Measurements from ENCODE around the gene HLA-DQA1.
"Not testable (repeated sequence)": the region's sequence is repeated elsewhere in the genome, so short reads cannot be mapped to it uniquely, and the experiment has no call there.

Gene HLA-DQA1

DNA sequence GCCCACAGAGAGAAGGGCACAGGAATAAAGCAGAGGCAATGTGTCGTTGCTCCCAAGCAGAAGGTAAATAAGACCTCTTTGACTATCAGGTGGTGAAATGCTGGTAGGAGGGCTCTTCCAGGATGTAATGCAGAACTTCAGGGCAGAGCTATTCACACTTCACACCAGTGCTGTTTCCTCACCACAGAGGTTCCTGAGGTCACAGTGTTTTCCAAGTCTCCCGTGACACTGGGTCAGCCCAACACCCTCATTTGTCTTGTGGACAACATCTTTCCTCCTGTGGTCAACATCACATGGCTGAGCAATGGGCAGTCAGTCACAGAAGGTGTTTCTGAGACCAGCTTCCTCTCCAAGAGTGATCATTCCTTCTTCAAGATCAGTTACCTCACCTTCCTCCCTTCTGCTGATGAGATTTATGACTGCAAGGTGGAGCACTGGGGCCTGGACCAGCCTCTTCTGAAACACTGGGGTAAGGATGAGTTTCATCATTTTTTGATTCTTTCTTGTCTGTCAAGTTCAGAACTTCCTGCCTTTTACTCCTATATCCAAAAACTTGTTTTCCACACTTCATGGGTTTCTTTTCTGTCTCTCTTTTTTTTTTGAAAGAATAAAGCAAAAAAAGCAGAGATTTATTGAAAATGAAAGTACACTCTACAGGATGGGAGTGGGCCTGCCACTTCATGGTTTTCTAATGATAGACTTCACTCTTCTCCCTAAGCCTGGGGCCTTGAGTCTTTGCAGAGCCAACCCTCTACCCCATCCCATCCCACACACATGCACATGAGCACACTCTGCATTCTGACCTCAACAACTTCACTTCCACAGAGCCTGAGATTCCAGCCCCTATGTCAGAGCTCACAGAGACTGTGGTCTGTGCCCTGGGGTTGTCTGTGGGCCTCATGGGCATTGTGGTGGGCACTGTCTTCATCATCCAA lies 4.8 kb downstream of the HLA-DQA1 start:
- not testable (repeated sequence) for H3K9me3 ChIP-seq (ENCODE audit: low read length); H3K4me3 ChIP-seq (ENCODE audit: low read depth in 1 of 2, low read length in 2 of 2); H3K27me3 ChIP-seq (ENCODE audit: control insufficient read depth in 1 of 2, insufficient read depth in 2 of 2, low read length in 2 of 2); H3K4me1 ChIP-seq (ENCODE audit: insufficient read depth, low read length); H3K27ac ChIP-seq (ENCODE audit: low read depth, low read length); H3K9ac ChIP-seq (ENCODE audit: low read length); H3K36me3 ChIP-seq (ENCODE audit: insufficient read depth, low read length)

DNA sequence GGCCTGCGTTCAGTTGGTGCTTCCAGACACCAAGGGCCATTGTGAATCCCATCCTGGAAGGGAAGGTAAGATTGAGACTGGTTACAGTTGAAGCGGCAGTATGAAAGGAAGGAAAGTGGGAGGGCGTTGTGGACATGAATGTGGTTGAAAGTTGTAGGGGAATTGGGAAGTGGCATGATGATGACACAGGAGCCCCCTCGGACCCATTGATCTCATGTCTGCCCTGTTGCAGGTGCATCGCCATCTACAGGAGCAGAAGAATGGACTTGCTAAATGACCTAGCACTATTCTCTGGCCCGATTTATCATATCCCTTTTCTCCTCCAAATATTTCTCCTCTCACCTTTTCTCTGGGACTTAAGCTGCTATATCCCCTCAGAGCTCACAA lies 5.5 kb downstream of the HLA-DQA1 start:
- no peaks in the 10 kb centered on the region for H3K4me1 ChIP-seq (ENCODE audit: insufficient read depth, low read length)

DNA sequence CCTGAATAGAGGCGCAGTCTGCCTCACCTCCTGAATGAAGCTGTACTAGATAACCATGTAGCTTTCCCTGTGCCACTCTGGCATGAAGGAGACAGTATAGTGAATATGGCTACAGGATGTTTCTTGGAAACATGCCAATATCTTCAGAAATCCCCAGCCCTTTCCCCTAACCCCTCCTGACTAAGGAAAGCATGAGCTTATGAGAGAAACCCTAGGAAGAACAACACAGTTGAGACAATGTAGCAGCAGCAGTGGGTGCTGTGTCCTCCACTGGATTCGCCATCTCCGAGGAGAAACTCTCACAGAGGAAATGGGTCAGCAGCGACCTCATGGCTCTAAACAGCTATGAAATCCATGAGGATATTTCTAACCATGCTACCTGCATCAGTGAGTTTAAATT lies 6.7 kb downstream of the HLA-DQA1 start:
- Histone ChIP-seq H3K27ac (ENCODE audit: low read depth, low read length) (no peak overlapping the region), H3K4me3 (ENCODE audit: low read depth in 1 of 2, low read length in 2 of 2) (no peak overlapping the region), H3K4me1 (ENCODE audit: insufficient read depth, low read length) (no peaks in the 10 kb centered on the region), H3K27me3 (ENCODE audit: control insufficient read depth in 1 of 2, insufficient read depth in 2 of 2, low read length in 2 of 2) (no peaks in the 10 kb centered on the region), H3K36me3 (ENCODE audit: insufficient read depth, low read length) (no peaks in the 10 kb centered on the region), H3K9ac (ENCODE audit: low read length) (no peak overlapping the region), H3K9me3 (ENCODE audit: low read length) (no peaks in the 10 kb centered on the region)

More for the DNA sequence above, 5.5 kb downstream of the HLA-DQA1 start:
- Histone ChIP-seq H3K4me3 (ENCODE audit: low read depth in 1 of 2, low read length in 2 of 2) (no peak overlapping the region), H3K27me3 (ENCODE audit: control insufficient read depth in 1 of 2, insufficient read depth in 2 of 2, low read length in 2 of 2) (no peaks in the 10 kb centered on the region), H3K27ac (ENCODE audit: low read depth, low read length) (no peak overlapping the region), H3K36me3 (ENCODE audit: insufficient read depth, low read length) (no peaks in the 10 kb centered on the region), H3K9ac (ENCODE audit: low read length) (no peak overlapping the region), H3K9me3 (ENCODE audit: low read length) (no peaks in the 10 kb centered on the region)

DNA sequence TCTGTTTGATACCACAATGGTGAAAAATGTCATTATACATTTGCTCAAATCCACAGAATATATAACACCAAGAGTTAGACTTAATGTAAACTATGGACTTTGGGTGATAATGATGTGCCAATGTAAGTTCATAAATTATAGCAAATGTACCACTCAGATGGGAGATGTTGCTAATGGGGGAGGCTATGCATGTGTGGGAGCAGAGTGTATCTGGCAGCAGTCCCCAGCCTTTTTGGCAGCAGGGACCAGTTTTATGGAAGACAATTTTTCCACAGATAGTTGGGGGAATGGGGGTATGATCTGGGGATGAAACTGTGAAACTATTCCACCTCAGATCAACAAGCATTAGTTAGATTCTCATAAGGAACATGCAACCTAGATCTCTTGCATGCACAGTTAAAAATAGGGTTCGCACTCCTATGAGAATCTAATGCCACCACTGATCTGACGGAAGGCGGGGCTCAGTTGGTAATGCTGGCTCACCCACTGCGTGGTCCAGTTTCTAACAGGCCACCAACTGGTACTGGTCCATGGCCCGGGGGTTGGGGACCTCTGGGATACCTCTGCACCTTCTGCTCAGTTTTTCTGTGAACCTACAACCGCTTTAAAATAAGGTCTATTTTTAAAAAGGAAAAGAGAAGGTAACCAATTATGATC lies 8.0 kb downstream of the HLA-DQA1 start:
- Histone ChIP-seq H3K36me3 (ENCODE audit: insufficient read depth, low read length) (no peaks in the 10 kb centered on the region), H3K4me3 (ENCODE audit: low read depth in 1 of 2, low read length in 2 of 2) (no peak overlapping the region), H3K9ac (ENCODE audit: low read length) (no peak overlapping the region), H3K27me3 (ENCODE audit: control insufficient read depth in 1 of 2, insufficient read depth in 2 of 2, low read length in 2 of 2) (no peaks in the 10 kb centered on the region), H3K27ac (ENCODE audit: low read depth, low read length) (no peak overlapping the region), H3K4me1 (ENCODE audit: insufficient read depth, low read length) (no peaks in the 10 kb centered on the region), H3K9me3 (ENCODE audit: low read length) (no peaks in the 10 kb centered on the region)

DNA sequence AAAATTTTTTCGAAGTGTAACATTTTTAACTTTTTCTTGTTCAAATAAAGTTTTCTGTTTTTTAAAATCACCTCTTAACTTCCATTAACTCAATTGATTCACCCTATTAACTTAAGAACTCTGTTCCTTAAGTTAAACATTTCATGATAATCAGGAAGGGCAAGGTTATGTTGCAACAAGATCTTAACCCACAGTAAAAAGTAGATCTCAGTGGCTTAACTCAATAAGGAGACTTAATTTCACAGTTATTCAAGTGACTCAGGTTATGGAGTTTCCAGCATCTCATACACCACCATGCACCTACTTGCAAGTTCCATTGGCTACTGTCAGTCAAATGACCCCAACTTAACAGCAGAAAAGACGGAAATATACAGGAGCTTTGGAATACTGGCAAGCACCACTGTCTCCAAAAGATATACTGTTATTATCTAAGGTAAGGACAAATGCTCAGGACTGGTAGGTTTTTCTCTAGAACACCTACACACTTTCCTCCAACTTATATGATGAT lies 18.1 kb downstream of the HLA-DQA1 start:
- Histone ChIP-seq H3K27ac (ENCODE audit: low read depth, low read length) (no peak overlapping the region), H3K9ac (ENCODE audit: low read length) (no peak overlapping the region)

DNA sequence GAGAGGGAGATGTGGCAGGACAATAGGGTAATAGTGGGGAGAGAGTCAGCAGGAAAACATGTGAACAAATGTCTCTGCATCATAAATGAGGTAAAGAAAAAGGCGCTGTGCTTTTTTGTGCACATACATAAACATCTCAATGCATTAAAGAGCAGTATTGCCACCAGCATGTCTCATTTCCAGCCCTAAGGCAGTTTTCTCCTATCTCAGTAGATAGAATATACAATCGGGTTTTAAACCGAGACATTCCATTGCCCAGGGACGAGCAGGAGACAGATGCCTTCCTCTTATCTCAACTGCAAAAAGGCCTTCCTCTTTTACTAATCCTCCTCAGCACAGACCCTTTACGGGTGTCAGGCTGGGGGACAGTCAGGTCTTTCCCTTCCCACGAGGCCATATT lies 20.1 kb downstream of the HLA-DQA1 start:
- not testable (repeated sequence) for H3K4me3 ChIP-seq (ENCODE audit: low read depth in 1 of 2, low read length in 2 of 2); H3K27ac ChIP-seq (ENCODE audit: low read depth, low read length); H3K9ac ChIP-seq (ENCODE audit: low read length)

More for the DNA sequence above, 18.1 kb downstream of the HLA-DQA1 start:
- Histone ChIP-seq H3K4me3 (ENCODE audit: low read depth in 1 of 2, low read length in 2 of 2) (no peak overlapping the region), H3K27me3 (ENCODE audit: control insufficient read depth in 1 of 2, insufficient read depth in 2 of 2, low read length in 2 of 2) (no peaks in the 10 kb centered on the region), H3K4me1 (ENCODE audit: insufficient read depth, low read length) (no peaks in the 10 kb centered on the region), H3K36me3 (ENCODE audit: insufficient read depth, low read length) (no peaks in the 10 kb centered on the region), H3K9me3 (ENCODE audit: low read length) (no peaks in the 10 kb centered on the region)

DNA sequence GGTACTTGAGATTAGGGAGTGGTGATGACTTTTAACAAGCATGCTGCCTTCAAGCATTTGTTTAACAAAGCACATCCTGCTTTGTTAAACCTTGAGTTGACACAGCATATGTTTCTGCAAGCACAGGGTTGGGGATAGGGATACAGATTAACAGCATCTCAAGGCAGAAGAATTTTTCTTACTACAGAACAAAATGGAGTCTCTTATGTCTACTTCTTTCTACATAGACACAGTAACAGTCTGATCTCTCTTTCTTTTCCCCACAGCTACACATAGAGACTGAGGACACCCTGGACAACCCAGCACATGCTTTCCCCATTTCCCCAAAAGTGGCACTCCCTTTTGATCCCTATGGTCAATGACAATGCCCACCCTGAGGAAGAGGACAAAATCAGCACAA lies 20.6 kb downstream of the HLA-DQA1 start:
- not testable (repeated sequence) for H3K9me3 ChIP-seq (ENCODE audit: low read length); H3K36me3 ChIP-seq (ENCODE audit: insufficient read depth, low read length); H3K27ac ChIP-seq (ENCODE audit: low read depth, low read length); H3K4me3 ChIP-seq (ENCODE audit: low read depth in 1 of 2, low read length in 2 of 2); H3K4me1 ChIP-seq (ENCODE audit: insufficient read depth, low read length); H3K27me3 ChIP-seq (ENCODE audit: control insufficient read depth in 1 of 2, insufficient read depth in 2 of 2, low read length in 2 of 2); H3K9ac ChIP-seq (ENCODE audit: low read length)

More for the DNA sequence above, 20.1 kb downstream of the HLA-DQA1 start:
- H3K27me3 ChIP-seq (ENCODE audit: control insufficient read depth in 1 of 2, insufficient read depth in 2 of 2, low read length in 2 of 2); H3K36me3 ChIP-seq (ENCODE audit: insufficient read depth, low read length); H3K4me1 ChIP-seq (ENCODE audit: insufficient read depth, low read length); H3K9me3 ChIP-seq (ENCODE audit: low read length): not testable (repeated sequence)

DNA sequence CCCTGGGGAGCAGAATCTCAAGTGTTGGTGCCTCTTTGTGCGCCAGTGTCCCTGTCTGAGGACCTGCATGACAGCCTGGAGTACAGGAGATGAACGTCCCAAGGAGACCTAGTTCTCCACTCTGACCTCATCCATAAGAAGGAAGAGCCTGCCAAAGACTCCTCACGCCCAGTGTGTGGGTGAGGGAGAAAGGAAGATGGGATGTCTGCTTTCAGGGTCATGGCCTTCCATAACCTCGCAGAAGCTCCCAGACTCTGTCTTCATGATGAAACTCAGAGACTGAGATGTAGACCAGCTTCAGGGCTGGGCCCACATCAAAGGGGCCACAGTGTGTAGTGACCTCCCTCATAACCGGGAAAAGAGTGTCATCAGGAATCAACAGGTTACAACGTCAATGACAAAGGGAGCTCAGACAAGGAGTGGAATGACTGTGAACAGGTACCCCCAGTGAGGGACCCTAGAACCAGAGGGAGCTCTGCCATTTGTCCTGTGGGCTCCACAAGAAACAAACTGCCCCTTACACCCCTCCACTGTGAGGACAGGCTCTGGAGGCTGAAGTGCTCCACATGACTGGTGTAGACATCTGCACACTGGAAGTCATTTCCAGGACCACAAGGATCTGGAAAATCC lies 21.2 kb downstream of the HLA-DQA1 start:
- Histone ChIP-seq H3K4me3 (ENCODE audit: low read depth in 1 of 2, low read length in 2 of 2) (no peak overlapping the region), H3K9me3 (ENCODE audit: low read length) (no peaks in the 10 kb centered on the region), H3K27ac (ENCODE audit: low read depth, low read length) (no peak overlapping the region), H3K27me3 (ENCODE audit: control insufficient read depth in 1 of 2, insufficient read depth in 2 of 2, low read length in 2 of 2) (no peaks in the 10 kb centered on the region), H3K9ac (ENCODE audit: low read length) (no peak overlapping the region), H3K36me3 (ENCODE audit: insufficient read depth, low read length) (no peaks in the 10 kb centered on the region), H3K4me1 (ENCODE audit: insufficient read depth, low read length) (no peaks in the 10 kb centered on the region)

DNA sequence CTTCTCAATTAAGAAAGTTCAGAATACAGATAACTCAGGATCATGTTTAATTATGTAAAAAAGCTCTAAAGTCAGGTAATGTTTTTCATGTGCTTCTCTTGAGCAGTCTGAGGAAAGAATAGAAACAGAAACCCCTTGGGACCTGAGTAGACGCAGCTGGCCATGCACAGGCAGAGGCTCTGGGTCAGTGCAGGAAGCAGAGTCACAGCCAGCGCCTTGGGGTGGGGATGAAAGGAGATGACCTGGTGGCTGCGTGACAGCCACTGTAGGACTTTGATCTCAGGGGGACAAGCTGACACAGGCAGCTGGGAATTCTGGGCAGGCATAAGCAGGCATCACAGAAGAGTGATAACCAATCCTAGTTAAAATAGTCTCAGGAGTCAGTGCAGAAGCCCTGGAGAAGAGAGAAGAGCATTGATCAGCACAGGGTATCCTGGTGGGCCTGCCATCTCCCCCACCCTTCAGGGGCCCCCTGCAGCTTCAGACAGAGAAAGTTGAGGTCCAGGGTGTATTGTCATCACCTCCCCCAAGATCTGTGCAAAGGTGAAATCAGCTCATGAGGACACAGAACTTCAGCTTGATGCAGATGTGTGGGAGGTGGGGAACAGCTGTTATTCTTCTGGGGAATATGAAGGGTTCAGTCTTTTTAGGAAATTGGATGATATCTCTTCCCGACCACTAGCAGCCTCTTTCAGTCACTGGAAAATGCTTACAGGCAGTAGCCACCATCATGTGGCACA lies 22.8 kb downstream of the HLA-DQA1 start:
- H3K36me3 ChIP-seq (ENCODE audit: insufficient read depth, low read length) = no peaks in the 10 kb centered on the region
- no peak overlapping the region for H3K9ac ChIP-seq (ENCODE audit: low read length)
- no peaks in the 10 kb centered on the region for H3K4me1 ChIP-seq (ENCODE audit: insufficient read depth, low read length)
- no peaks in the 10 kb centered on the region for H3K27me3 ChIP-seq (ENCODE audit: control insufficient read depth in 1 of 2, insufficient read depth in 2 of 2, low read length in 2 of 2)
- no peak overlapping the region for H3K27ac ChIP-seq (ENCODE audit: low read depth, low read length)
- no peak overlapping the region for H3K4me3 ChIP-seq (ENCODE audit: low read depth in 1 of 2, low read length in 2 of 2)
- no peaks in the 10 kb centered on the region for H3K9me3 ChIP-seq (ENCODE audit: low read length)

DNA sequence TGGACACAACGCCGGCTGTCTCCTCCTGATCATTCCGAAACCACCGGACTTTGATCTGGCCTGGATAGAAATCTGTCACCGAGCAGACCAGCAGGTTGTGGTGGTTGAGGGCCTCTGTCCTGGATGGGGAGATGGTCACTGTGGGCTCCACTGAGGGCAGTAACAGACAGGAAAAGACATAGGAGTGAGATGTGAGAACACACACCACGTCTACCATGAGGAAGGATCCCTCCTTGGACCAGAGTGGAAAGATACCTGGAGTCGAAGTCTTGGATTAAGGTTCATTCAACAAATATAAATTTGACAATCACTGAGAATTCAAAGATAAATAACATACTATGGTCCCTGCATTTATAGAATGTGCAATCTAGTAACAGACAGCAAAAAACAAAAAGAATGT lies 24.9 kb downstream of the HLA-DQA1 start:
- Histone ChIP-seq H3K4me1 (ENCODE audit: insufficient read depth, low read length) (no peaks in the 10 kb centered on the region), H3K36me3 (ENCODE audit: insufficient read depth, low read length) (no peaks in the 10 kb centered on the region), H3K27ac (ENCODE audit: low read depth, low read length) (no peak overlapping the region), H3K27me3 (ENCODE audit: control insufficient read depth in 1 of 2, insufficient read depth in 2 of 2, low read length in 2 of 2) (no peaks in the 10 kb centered on the region), H3K4me3 (ENCODE audit: low read depth in 1 of 2, low read length in 2 of 2) (no peak overlapping the region), H3K9me3 (ENCODE audit: low read length) (no peaks in the 10 kb centered on the region), H3K9ac (ENCODE audit: low read length) (no peak overlapping the region)

DNA sequence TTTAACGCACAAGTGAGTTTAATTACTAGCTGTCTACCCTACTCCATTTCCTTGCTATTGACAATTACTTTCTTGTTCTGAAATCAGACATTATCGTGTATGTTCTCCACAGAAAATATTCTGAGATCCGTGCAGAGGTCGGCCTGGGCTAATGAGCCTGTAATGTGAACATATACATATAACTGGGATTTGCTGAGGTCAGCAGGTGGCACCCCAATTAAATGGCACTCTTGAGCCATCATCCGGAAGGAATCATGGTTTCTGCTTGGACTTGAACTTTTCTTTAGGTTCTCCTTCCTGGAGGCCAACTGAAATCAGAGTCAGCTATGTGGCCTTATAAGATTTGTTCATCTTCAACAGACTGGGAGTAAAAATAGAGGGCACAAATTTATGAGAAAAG lies 25.6 kb downstream of the HLA-DQA1 start:
- H3K27ac ChIP-seq (ENCODE audit: low read depth, low read length) = no peak overlapping the region
- H3K27me3 ChIP-seq (ENCODE audit: control insufficient read depth in 1 of 2, insufficient read depth in 2 of 2, low read length in 2 of 2) = no peaks in the 10 kb centered on the region
- no peak overlapping the region for H3K9ac ChIP-seq (ENCODE audit: low read length)
- H3K4me3 ChIP-seq (ENCODE audit: low read depth in 1 of 2, low read length in 2 of 2) = no peak overlapping the region
- H3K9me3 ChIP-seq (ENCODE audit: low read length) = no peaks in the 10 kb centered on the region
- no peaks in the 10 kb centered on the region for H3K4me1 ChIP-seq (ENCODE audit: insufficient read depth, low read length)
- H3K36me3 ChIP-seq (ENCODE audit: insufficient read depth, low read length) = no peaks in the 10 kb centered on the region

All from muscle layer of colon (tissue), 2 donors.